Parathyroid adenoma (tissue), 2 donors: ENCODE data around the gene DPF3.

ENCODE experiments used
- H2AFZ ChIP-seq: fragments of 300-600 bp; sonication (generic); one replicate; pipeline ENCODE4 v1.7.0; 2017; ENCODE audit warnings: antibody characterized with exemption, mild to moderate bottlenecking
- H3K27ac ChIP-seq: fragments of 300-600 bp; sonication (generic); one replicate; pipeline ENCODE4 v1.7.0; 2017
- H3K27me3 ChIP-seq: fragments of 300-600 bp; sonication (generic); one replicate; pipeline ENCODE4 v1.7.0; 2017; ENCODE audit warnings: low read length; ENCODE audit not compliant: control insufficient read depth, insufficient read depth
- H3K36me3 ChIP-seq: fragments of 300-600 bp; sonication (generic); one replicate; pipeline ENCODE4 v1.7.0; 2017; ENCODE audit warnings: low read length; ENCODE audit not compliant: control insufficient read depth, insufficient read depth
- H3K4me1 ChIP-seq: fragments of 300-600 bp; sonication (generic); one replicate; pipeline ENCODE4 v1.7.0; 2017; ENCODE audit warnings: control low read depth
- H3K4me2 ChIP-seq: fragments of 300-600 bp; sonication (generic); one replicate; pipeline ENCODE4 v1.7.0; 2017; ENCODE audit warnings: low read length
- H3K4me3 ChIP-seq: fragments of 300-600 bp; sonication (generic); one replicate; pipeline ENCODE4 v1.7.0; 2017; ENCODE audit warnings: low read depth, low read length
- H3K79me2 ChIP-seq: fragments of 300-600 bp; sonication (generic); one replicate; pipeline ENCODE4 v1.7.0; 2017; ENCODE audit warnings: control low read depth
- H3K9ac ChIP-seq: fragments of 300-600 bp; sonication (generic); one replicate; pipeline ENCODE4 v1.7.0; 2017; ENCODE audit warnings: mild to moderate bottlenecking
- H3K9me3 ChIP-seq: fragments of 300-600 bp; sonication (generic); one replicate; pipeline ENCODE4 v1.7.0; 2017; ENCODE audit warnings: low read length; ENCODE audit not compliant: control insufficient read depth
- TF ChIP-seq, protein P1 (sequence below): fragments of 300-600 bp; sonication (generic); IDR thresholded peaks from one replicate; pipeline ENCODE4 v1.7.0; 2017; ENCODE audit warnings: antibody characterized with exemption, mild to moderate bottlenecking
- donor health status: primary hyperparathyroidism.

DPF3 gene

DNA sequence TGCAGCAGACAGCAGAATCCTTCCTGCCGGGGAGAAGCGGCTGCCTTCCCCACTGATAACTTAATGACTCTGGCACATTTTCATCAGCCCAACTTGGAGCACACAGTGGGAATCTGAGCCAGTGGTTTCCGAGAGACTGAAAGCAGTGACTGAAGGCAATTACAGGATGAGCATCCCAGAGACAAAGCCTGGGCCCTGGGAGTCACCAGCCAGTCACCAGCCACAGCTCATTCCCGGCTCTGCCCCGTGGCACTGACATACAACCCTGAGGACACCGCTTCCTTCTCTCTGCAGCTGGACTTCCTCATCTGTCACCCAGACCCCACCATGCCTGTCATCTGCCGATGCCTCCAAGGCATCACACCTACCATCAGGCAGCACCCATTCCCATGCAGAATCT is 192.3 kb downstream of the DPF3 start:
- Histone ChIP-seq H2AFZ (no peak overlapping the region), H3K4me1 (no peaks in the 10 kb centered on the region), H3K9me3 (no peaks in the 10 kb centered on the region), H3K36me3 (no peaks in the 10 kb centered on the region), H3K4me2 (no peak overlapping the region), H3K27me3 (no peaks in the 10 kb centered on the region), H3K4me3 (no peak overlapping the region), H3K79me2 (no peaks in the 10 kb centered on the region), H3K27ac (no peak overlapping the region), H3K9ac (no peak overlapping the region)
- TF ChIP-seq, protein P1, sequence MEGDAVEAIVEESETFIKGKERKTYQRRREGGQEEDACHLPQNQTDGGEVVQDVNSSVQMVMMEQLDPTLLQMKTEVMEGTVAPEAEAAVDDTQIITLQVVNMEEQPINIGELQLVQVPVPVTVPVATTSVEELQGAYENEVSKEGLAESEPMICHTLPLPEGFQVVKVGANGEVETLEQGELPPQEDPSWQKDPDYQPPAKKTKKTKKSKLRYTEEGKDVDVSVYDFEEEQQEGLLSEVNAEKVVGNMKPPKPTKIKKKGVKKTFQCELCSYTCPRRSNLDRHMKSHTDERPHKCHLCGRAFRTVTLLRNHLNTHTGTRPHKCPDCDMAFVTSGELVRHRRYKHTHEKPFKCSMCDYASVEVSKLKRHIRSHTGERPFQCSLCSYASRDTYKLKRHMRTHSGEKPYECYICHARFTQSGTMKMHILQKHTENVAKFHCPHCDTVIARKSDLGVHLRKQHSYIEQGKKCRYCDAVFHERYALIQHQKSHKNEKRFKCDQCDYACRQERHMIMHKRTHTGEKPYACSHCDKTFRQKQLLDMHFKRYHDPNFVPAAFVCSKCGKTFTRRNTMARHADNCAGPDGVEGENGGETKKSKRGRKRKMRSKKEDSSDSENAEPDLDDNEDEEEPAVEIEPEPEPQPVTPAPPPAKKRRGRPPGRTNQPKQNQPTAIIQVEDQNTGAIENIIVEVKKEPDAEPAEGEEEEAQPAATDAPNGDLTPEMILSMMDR: no peak

DNA sequence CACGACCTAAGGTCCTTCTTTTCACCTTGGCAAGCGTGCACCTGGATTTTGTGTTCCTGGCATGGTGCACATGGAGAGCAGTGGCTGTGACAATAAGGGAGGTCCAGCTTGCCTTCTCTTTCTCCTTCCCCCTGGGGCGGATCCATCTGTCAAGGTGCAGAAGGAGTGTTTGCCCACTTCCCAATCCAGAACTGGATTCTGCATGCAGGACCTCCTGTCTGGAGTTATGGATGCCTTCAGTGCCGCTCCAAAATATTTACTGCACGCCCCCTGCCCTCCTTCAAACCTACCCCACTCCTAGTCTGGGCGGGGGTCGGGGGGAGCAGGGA is 192.7 kb downstream of the DPF3 start:
- Histone ChIP-seq H3K9me3 (no peaks in the 10 kb centered on the region), H3K4me1 (no peaks in the 10 kb centered on the region), H3K9ac (no peak overlapping the region), H3K36me3 (no peaks in the 10 kb centered on the region), H3K79me2 (no peaks in the 10 kb centered on the region), H3K4me3 (no peak overlapping the region), H2AFZ (no peak overlapping the region), H3K27me3 (no peaks in the 10 kb centered on the region), H3K27ac (no peak overlapping the region), H3K4me2 (no peak overlapping the region)
- TF ChIP-seq, protein P1: no peak

DNA sequence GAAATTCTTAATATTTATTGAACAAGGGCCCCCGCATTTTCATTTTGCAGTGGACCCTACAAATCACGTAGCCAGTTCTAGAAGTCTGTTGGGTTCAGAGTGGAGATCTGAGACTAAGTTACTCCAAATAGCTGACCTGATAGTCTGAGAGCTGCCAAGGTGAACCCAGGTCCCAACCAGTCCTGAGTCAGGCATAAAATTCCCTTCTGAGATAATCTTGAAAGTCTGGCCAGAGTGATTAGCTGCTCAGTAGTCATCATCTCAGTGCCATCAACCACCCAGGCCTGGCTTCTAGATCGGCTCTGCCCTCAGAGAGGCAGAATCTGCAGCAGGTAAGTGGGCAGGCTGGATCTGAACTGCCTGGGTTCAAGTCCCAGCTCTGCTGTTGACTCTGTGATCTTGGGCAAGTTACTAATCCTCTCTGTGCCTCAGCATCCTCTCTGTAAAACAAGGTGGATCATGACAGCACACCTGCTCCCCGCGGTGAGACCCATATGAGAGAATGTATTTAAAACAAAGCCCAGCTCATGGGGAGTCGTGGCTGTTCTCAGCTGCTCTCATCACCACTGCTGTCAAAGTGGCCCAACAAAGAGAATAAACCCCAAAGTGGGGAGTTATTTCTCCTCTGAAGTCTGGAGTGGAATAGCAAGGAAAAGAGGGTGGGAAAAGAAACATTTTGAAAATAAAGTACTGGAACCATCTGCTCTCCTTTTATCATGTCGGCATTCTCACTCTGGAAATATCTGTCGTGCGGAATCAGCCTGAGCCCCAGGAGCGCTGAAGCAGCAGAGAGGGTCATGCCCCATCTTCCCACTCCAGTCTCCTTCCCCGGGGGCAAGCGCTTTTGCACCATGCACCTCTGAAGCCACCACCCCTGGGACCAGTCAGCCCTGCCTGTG is 193.3 kb downstream of the DPF3 start:
- no peaks in the 10 kb centered on the region for H3K36me3 ChIP-seq
- H3K4me2 ChIP-seq: no peak overlapping the region
- no peaks in the 10 kb centered on the region for H3K4me1 ChIP-seq
- H2AFZ ChIP-seq: no peak overlapping the region
- H3K9ac ChIP-seq: no peak overlapping the region
- TF ChIP-seq, protein P1: no peak
- H3K9me3 ChIP-seq: no peaks in the 10 kb centered on the region
- H3K4me3 ChIP-seq: no peak overlapping the region
- H3K79me2 ChIP-seq: no peaks in the 10 kb centered on the region
- H3K27me3 ChIP-seq: no peaks in the 10 kb centered on the region
- no peak overlapping the region for H3K27ac ChIP-seq

DNA sequence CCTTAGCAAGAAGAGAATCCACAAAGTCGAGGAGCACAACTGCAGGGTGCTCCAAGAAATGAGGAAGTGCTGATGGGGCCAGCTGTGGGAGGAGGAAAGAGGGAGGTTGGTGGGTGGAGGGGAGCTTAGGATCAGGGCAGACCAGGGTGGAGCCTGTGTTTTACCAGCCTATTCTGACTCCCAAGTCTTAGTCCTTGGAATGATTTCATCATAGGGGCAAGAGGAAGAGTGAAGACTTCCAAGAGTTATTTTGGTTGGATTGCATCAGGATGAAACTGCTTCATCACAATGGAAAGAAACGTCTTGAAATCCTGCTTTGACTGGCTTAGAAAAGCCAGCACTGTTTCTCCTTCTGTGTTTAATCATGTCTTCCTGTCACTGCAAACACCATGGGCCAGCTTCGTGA is 194.0 kb downstream of the DPF3 start:
- TF ChIP-seq, protein P1: no peak
- Histone ChIP-seq H3K27me3 (no peaks in the 10 kb centered on the region), H3K27ac (no peak overlapping the region), H2AFZ (no peak overlapping the region), H3K9ac (no peak overlapping the region), H3K9me3 (no peaks in the 10 kb centered on the region), H3K36me3 (no peaks in the 10 kb centered on the region), H3K79me2 (no peaks in the 10 kb centered on the region), H3K4me3 (no peak overlapping the region), H3K4me1 (no peaks in the 10 kb centered on the region), H3K4me2 (no peak overlapping the region)

DNA sequence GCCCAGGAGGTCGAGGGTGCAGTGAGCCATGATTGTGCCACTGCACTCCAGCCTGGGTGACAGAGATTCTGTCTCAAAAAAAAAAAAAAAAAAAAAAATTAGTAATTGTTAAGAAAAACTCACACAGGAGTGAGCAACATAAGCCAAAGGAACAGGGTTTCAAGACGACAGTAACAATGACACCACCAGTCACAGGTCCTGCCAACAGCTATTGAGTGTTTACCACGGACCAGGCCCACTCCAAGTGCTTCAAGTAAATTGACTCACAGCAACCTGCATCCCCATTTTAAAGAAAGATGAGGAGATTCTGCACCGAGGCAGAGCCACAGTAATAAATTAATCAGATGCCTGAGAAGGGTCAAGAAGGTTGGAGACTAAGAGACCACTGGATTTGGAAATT is 194.5 kb downstream of the DPF3 start:
- H3K4me2 ChIP-seq: no peak overlapping the region
- no peak overlapping the region for H3K4me3 ChIP-seq
- TF ChIP-seq, protein P1: no peak
- H3K79me2 ChIP-seq: no peaks in the 10 kb centered on the region
- no peaks in the 10 kb centered on the region for H3K36me3 ChIP-seq
- H3K4me1 ChIP-seq: no peaks in the 10 kb centered on the region
- no peaks in the 10 kb centered on the region for H3K27me3 ChIP-seq
- no peaks in the 10 kb centered on the region for H3K9me3 ChIP-seq
- no peak overlapping the region for H3K9ac ChIP-seq
- no peak overlapping the region for H2AFZ ChIP-seq
- no peak overlapping the region for H3K27ac ChIP-seq
